BLaER1 (cell line): ENCODE results near the gene LRRC47.

Experiments used
- H3K27ac ChIP-seq: shearing (Covaris generic); formaldehyde crosslinking; 2 replicates; pipeline ENCODE4 v1.8.1; 2022
- H3K27me3 ChIP-seq: shearing (Covaris generic); formaldehyde crosslinking; 2 replicates; pipeline ENCODE4 v1.8.1; 2022
- H3K36me3 ChIP-seq: shearing (Covaris generic); formaldehyde crosslinking; 2 replicates; pipeline ENCODE4 v1.8.1; 2022
- H3K4me1 ChIP-seq: shearing (Covaris generic); formaldehyde crosslinking; 2 replicates; pipeline ENCODE4 v1.8.1; 2022
- H3K4me2 ChIP-seq: shearing (Covaris generic); formaldehyde crosslinking; 2 replicates; pipeline ENCODE4 v1.8.1; 2022
- H3K4me3 ChIP-seq: shearing (Covaris generic); formaldehyde crosslinking; 2 replicates; pipeline ENCODE4 v1.8.1; 2022
- H3K9ac ChIP-seq: shearing (Covaris generic); formaldehyde crosslinking; 2 replicates; pipeline ENCODE4 v1.8.1; 2022
- H3K9me3 ChIP-seq: shearing (Covaris generic); formaldehyde crosslinking; 2 replicates; pipeline ENCODE4 v1.8.1; 2022
- H4K20me1 ChIP-seq: shearing (Covaris generic); formaldehyde crosslinking; 2 replicates; pipeline ENCODE4 v1.8.1; 2022
- Cebpa-rat ChIP-seq: shearing (Covaris generic); IDR thresholded peaks from 2 replicates; pipeline ENCODE4 v1.8.1; 2022

The LRRC47 gene

GRCh38 chr1:3773572-3774275 lies 22.6 kb downstream of the LRRC47 start:
- Histone ChIP-seq H3K36me3 (peaks cover 9% of the 10 kb centered on the region), H3K4me1 (peaks cover 96% of the 10 kb centered on the region), H3K4me2 (peak overlapping the region; percentile 97), H3K9ac (0 out of 2 replicates have a peak overlapping the region, but pooled peaks have one; percentile 15), H3K9me3 (no peaks in the 10 kb centered on the region), H3K27me3 (no peaks in the 10 kb centered on the region), H3K27ac (no peak overlapping the region), H4K20me1 (peaks cover 57% of the 10 kb centered on the region), H3K4me3 (no peak overlapping the region)
- no peak for TF ChIP-seq Cebpa-rat

GRCh38 chr1:3772715-3773571 lies 23.4 kb downstream of the LRRC47 start, which contains the start of gene SMIM1:
SMIM1 (plus strand) TSS chr1:3772749; CDS start chr1:3775374, 2,625 bp downstream.
- no peak for TF ChIP-seq Cebpa-rat
- H4K20me1 ChIP-seq: peaks cover 49% of the 10 kb centered on the region
- no peaks in the 10 kb centered on the region for H3K27me3 ChIP-seq
- peaks cover 2% of the 10 kb centered on the region; the same call in 1 of the 2 replicates for H3K36me3 ChIP-seq
- H3K4me2 ChIP-seq: peak within 1 kb of the TSS; percentile 97
- H3K4me3 ChIP-seq: peak within 1 kb of the TSS; percentile 71
- peaks cover 95% of the 10 kb centered on the region for H3K4me1 ChIP-seq
- no peaks in the 10 kb centered on the region for H3K9me3 ChIP-seq
- H3K27ac ChIP-seq: peak within 1 kb of the TSS; percentile 70
- H3K9ac ChIP-seq: peak within 1 kb of the TSS; percentile 69

- Histone ChIP-seq H3K27ac (peak overlapping the region; percentile 70), H3K4me3 (peak overlapping the region; percentile 71), H3K9ac (peak overlapping the region; percentile 69)
Observed at GRCh38 chr1:3772027-3772714, 24.1 kb downstream of the LRRC47 start.

GRCh38 chr1:3771108-3772026 lies 24.9 kb downstream of the LRRC47 start:
- peak overlapping the region; percentile 69 for H3K9ac ChIP-seq
- no peaks in the 10 kb centered on the region for H3K36me3 ChIP-seq
- H3K4me1 ChIP-seq: peaks cover 79% of the 10 kb centered on the region
- H3K4me3 ChIP-seq: peak overlapping the region; percentile 71
- no peak for TF ChIP-seq Cebpa-rat
- peak overlapping the region; percentile 70 for H3K27ac ChIP-seq
- H3K27me3 ChIP-seq: no peaks in the 10 kb centered on the region
- no peaks in the 10 kb centered on the region for H3K9me3 ChIP-seq
- peaks cover 33% of the 10 kb centered on the region for H4K20me1 ChIP-seq
- peak overlapping the region; percentile 95 for H3K4me2 ChIP-seq

More at GRCh38 chr1:3772027-3772714, 24.1 kb downstream of the LRRC47 start:
- Histone ChIP-seq H3K36me3 (no peaks in the 10 kb centered on the region), H3K9me3 (no peaks in the 10 kb centered on the region), H3K4me2 (peak overlapping the region; percentile 97), H3K4me1 (peaks cover 87% of the 10 kb centered on the region), H3K27me3 (no peaks in the 10 kb centered on the region), H4K20me1 (peaks cover 41% of the 10 kb centered on the region)
- no peak for TF ChIP-seq Cebpa-rat

GRCh38 chr1:3770047-3770765 lies 26.1 kb downstream of the LRRC47 start:
- no peaks in the 10 kb centered on the region for H3K9me3 ChIP-seq
- no peak for TF ChIP-seq Cebpa-rat
- H3K36me3 ChIP-seq: no peaks in the 10 kb centered on the region
- H3K27ac ChIP-seq: no peak overlapping the region
- H3K4me3 ChIP-seq: no peak overlapping the region
- H3K4me2 ChIP-seq: peak overlapping the region; percentile 95
- no peak overlapping the region; the same call in 1 of the 2 replicates for H3K9ac ChIP-seq
- peaks cover 5% of the 10 kb centered on the region; the same call in 1 of the 2 replicates for H3K27me3 ChIP-seq
- peaks cover 68% of the 10 kb centered on the region for H3K4me1 ChIP-seq
- peaks cover 21% of the 10 kb centered on the region for H4K20me1 ChIP-seq

- H3K27ac ChIP-seq: no peak overlapping the region
- peak overlapping the region; percentile 95 for H3K4me2 ChIP-seq
- peaks cover 11% of the 10 kb centered on the region for H4K20me1 ChIP-seq
- no peaks in the 10 kb centered on the region for H3K9me3 ChIP-seq
- no peak overlapping the region for H3K4me3 ChIP-seq
- H3K27me3 ChIP-seq: peaks cover 5% of the 10 kb centered on the region; the same call in 1 of the 2 replicates
- H3K36me3 ChIP-seq: no peaks in the 10 kb centered on the region
- peaks cover 55% of the 10 kb centered on the region for H3K4me1 ChIP-seq
- H3K9ac ChIP-seq: no peak overlapping the region
- no peak for TF ChIP-seq Cebpa-rat
Observed at GRCh38 chr1:3768811-3769390, 27.4 kb downstream of the LRRC47 start.

- H4K20me1 ChIP-seq: no peaks in the 10 kb centered on the region
- no peak overlapping the region for H3K27ac ChIP-seq
- H3K36me3 ChIP-seq: no peaks in the 10 kb centered on the region
- H3K9me3 ChIP-seq: no peaks in the 10 kb centered on the region
- H3K4me2 ChIP-seq: no peak overlapping the region
- no peak for TF ChIP-seq Cebpa-rat
- H3K9ac ChIP-seq: no peak overlapping the region
- no peak overlapping the region for H3K4me3 ChIP-seq
- H3K27me3 ChIP-seq: peaks cover 5% of the 10 kb centered on the region; the same call in 1 of the 2 replicates
- H3K4me1 ChIP-seq: peaks cover 44% of the 10 kb centered on the region
Observed at GRCh38 chr1:3767328-3767925, 28.9 kb downstream of the LRRC47 start.
